GM18909 (cell line): Measurements from ENCODE around the gene SPHKAP.
"Not testable (repeated sequence)": the region's sequence is repeated elsewhere in the genome, so short reads cannot be mapped to it uniquely, and the experiment has no call there.

ENCODE experiments used
- ATAC-seq: cut with Tn5 transposase; IDR thresholded peaks from one replicate; pipeline ENCODE4 v1.9.1; 2021; ENCODE audit warnings: mild to moderate bottlenecking; ENCODE audit not compliant: unreplicated experiment, poor library complexity

The SPHKAP gene

GRCh38 chr2:228040995-228041394 lies 140.5 kb downstream of the SPHKAP start:
- ATAC-seq = no peak

- peak; percentile 87 for ATAC-seq
Measured at GRCh38 chr2:228039752-228040534, 141.5 kb downstream of the SPHKAP start.

- ATAC-seq = no peak
Measured at GRCh38 chr2:228038967-228039366, 142.5 kb downstream of the SPHKAP start.

- ATAC-seq = no peak
Measured at GRCh38 chr2:228037915-228038314, 143.6 kb downstream of the SPHKAP start.

GRCh38 chr2:228023619-228024018 lies 157.9 kb downstream of the SPHKAP start:
- no peak for ATAC-seq

GRCh38 chr2:228018311-228018710 lies 163.2 kb downstream of the SPHKAP start:
- ATAC-seq = no peak

- no peak for ATAC-seq
Measured at GRCh38 chr2:228017784-228018183, 163.7 kb downstream of the SPHKAP start.

- no peak for ATAC-seq
Measured at GRCh38 chr2:228016402-228016801, 165.1 kb downstream of the SPHKAP start.

- ATAC-seq = no peak
Measured at GRCh38 chr2:228015741-228016140, 165.7 kb downstream of the SPHKAP start.

- no peak for ATAC-seq
Measured at GRCh38 chr2:227996366-227996765, 185.1 kb downstream of the SPHKAP start.

- ATAC-seq = no peak
Measured at GRCh38 chr2:227990937-227991336, 190.6 kb downstream of the SPHKAP start.

- ATAC-seq = no peak
Measured at GRCh38 chr2:227973241-227973640, 208.2 kb downstream of the SPHKAP start.

- no peak for ATAC-seq
Measured at GRCh38 chr2:227971619-227972230, 209.8 kb downstream of the SPHKAP start.

- ATAC-seq = no peak
Measured at GRCh38 chr2:227960317-227960716, 221.2 kb downstream of the SPHKAP start.

GRCh38 chr2:227942965-227943364 lies 238.5 kb downstream of the SPHKAP start:
- ATAC-seq = no peak

GRCh38 chr2:227942021-227942420 lies 239.5 kb downstream of the SPHKAP start:
- ATAC-seq = peak; percentile 52

GRCh38 chr2:227939271-227940027 lies 242.0 kb downstream of the SPHKAP start:
- ATAC-seq = peak; percentile 68

GRCh38 chr2:227936249-227936648 lies 245.2 kb downstream of the SPHKAP start:
- not testable (repeated sequence) for ATAC-seq

GRCh38 chr2:227933884-227934283 lies 247.6 kb downstream of the SPHKAP start:
- no peak for ATAC-seq

- ATAC-seq = no peak
Measured at GRCh38 chr2:227932403-227932802, 249.1 kb downstream of the SPHKAP start.

GRCh38 chr2:227932001-227932400 lies 249.5 kb downstream of the SPHKAP start:
- ATAC-seq = no peak
